AG09309 (cell line): ENCODE measurements around the gene PHF19.

Experiments
- DNase-seq: peaks from one replicate; pipeline ENCODE4 v3.0.0-alpha.2; 2010; ENCODE audit warnings: low read depth
- H3K4me3 ChIP-seq: 2 replicates; pipeline ENCODE4 v1.5.1; 2011; ENCODE audit warnings: mild to moderate bottlenecking, low read depth, low read length, moderate library complexity; ENCODE audit not compliant: control insufficient read depth
- TF ChIP-seq, protein P1 (sequence below): IDR thresholded peaks from 2 replicates; pipeline ENCODE4 v1.5.1; 2011; ENCODE audit warnings: mild to moderate bottlenecking, low read depth, low read length, inconsistent platforms; ENCODE audit not compliant: insufficient read depth, control insufficient read depth; ENCODE audit errors: missing control alignments

Gene PHF19

DNA sequence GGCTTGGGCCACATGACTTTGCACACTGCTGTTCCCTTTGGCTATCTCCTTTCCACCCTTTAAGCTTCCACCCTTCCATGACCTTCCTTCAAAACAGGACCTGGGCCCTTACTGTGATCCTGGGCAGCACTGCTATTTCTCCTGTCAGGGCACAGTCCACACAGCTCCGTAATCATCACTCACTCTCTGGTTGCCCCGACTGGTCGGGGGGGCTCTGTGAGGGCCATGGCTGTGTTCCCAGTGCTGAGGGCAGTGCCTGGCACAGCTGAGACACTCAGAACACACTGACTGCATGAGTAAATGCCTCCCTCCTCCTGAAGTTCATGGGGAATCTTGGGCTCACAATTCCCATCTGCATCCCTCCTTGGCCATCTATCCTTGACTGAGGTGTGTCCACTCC is 37.4 kb upstream of the PHF19 start:
- TF ChIP-seq, protein P1, sequence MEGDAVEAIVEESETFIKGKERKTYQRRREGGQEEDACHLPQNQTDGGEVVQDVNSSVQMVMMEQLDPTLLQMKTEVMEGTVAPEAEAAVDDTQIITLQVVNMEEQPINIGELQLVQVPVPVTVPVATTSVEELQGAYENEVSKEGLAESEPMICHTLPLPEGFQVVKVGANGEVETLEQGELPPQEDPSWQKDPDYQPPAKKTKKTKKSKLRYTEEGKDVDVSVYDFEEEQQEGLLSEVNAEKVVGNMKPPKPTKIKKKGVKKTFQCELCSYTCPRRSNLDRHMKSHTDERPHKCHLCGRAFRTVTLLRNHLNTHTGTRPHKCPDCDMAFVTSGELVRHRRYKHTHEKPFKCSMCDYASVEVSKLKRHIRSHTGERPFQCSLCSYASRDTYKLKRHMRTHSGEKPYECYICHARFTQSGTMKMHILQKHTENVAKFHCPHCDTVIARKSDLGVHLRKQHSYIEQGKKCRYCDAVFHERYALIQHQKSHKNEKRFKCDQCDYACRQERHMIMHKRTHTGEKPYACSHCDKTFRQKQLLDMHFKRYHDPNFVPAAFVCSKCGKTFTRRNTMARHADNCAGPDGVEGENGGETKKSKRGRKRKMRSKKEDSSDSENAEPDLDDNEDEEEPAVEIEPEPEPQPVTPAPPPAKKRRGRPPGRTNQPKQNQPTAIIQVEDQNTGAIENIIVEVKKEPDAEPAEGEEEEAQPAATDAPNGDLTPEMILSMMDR = no peak
- no peak overlapping the region for H3K4me3 ChIP-seq
- no peak for DNase-seq

DNA sequence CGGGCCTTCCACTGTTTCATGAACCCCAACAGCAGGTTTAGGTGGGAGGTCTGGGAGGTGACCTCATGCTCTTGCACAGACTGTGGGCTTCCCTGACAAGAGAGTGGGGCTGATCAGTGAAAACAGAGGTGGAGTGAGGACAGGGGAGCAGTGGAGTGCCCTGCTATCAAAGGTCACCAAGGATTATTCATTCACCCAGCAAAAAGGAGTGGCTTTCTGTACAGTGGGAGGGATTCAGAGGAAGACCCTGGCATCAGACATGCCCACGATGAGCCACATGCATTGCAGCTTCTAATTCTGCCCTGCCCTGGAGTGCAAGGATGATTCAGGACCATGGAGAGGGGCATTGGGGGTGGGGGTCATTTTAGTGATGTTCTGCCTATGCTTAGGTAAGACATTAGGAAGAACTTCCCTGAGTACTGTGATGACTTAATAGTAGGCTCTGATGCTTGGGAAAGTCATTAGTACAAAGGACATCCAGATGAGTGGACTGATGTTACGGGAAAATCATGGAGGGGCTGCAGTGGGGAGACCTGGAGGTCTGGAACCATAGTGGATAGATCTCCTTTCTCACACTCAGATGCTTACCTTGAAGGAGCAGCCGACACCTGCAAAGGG is 36.8 kb upstream of the PHF19 start:
- TF ChIP-seq, protein P1 = no peak
- DNase-seq = no peak
- H3K4me3 ChIP-seq = no peak overlapping the region

DNA sequence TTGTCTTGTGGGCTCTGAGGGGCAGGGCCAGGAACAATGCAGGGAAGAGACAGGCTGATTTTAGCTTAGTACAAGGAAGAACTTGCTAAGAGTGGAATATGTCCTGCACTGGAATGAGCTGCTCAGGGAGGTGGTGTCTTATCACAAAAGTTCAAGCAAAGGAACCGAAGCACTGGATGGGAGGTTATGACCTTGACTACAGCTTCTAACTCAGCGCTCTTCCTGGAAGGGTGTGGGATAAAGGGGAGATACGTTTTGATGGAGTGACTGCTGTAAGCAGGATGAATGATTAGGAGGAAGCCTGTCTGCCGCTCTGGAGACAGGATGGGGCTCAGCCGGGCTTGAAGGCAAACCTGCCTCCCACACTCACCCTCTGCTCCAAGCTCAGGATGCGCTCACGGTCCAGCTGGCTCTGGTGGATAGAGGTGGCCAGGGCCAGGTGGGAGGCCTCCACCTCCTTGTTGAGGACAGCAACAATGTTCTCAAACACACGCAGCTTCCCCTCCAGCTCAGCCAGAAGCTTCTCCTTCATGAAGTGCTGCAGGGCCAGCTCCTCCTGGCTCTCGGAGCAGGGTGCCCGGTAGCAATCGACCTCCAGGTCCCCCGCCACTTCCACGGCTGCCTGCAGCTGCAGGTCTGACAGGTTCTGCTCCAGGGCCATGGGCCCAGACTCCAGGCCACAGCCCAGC is 36.1 kb upstream of the PHF19 start:
- DNase-seq = no peak
- no peak overlapping the region for H3K4me3 ChIP-seq
- TF ChIP-seq, protein P1 = no peak

DNA sequence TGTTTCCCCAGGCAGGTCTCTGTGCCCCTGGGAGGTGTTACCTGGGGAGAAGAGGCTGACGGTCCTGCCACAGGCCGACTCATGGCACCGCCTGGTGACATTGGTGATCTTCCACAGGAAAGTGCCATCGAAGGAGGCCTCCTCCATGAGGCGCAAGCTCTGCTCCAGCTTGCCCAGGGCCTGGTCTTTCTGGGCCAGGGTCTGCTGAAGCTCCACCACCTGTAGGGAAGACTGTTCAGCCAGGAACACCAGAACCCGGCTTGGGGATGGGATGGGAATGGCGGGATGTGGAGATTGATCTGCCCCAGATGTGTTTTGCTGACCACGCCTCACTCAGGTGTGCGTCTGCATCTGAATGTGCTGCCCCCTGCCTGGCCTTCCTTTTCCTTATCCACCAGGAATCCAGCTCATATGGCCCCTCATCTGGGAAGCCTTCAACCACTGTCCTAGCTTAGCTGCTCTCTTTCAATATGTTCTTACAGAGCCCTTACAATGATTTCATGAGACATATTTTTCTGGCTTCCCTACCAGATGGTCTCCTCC is 34.4 kb upstream of the PHF19 start:
- DNase-seq = no peak
- TF ChIP-seq, protein P1 = no peak
- no peak overlapping the region for H3K4me3 ChIP-seq

DNA sequence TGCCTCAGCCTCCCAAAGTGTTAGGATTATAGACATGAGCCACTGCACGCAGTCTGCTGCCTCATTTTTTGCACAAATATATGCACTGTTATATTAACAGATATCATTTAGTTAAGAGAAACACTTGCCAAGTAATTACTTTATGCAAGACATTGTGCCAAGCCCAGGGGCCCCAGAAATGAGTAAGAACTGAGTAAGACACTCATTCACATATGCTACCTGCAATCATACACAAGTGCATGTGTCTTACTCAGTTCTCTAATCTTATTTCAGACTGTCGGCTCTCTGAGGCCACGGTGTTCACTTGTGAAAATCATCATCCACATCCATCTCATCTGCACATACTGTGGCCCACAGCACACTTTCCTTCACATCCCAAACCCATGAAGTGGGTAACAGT is 33.7 kb upstream of the PHF19 start:
- H3K4me3 ChIP-seq = no peak overlapping the region
- TF ChIP-seq, protein P1 = no peak
- DNase-seq = no peak

DNA sequence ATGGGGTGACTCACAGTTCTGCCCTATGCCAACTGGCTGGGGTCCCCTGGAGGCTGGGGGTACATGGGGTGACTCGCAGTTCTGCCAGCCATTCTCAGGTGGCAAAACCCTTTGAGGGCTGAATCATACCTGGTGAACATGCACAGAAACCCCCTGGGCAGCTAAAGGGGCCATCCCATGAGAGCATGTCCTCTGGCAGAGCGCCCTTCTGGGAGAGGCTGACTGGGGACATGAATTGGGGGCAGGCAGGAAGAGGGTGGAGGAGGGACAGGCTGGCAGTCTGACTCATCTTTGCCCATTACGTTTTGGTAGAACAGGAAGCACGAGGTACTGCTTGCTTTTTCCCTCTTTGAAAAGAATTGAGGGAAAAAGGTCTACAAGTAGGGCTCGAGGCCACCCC is 32.9 kb upstream of the PHF19 start:
- DNase-seq = no peak
- TF ChIP-seq, protein P1 = no peak
- H3K4me3 ChIP-seq = no peak overlapping the region
